Esophagus muscularis mucosa (tissue), 4 donors: ENCODE data around the gene DNAH2. TPM values are rescaled to one million over a fixed set of nuclear protein-coding genes. Genes with fewer than 3 reads are reported as not detected.
A peak's percentile ranks its signal among the peaks of the same experiment; 100 is the strongest.

Experiments used
- DNase-seq: peaks from one replicate; pipeline ENCODE4 v3.0.0-alpha.2; 2017; ENCODE audit errors: extremely low spot score
- H3K27ac ChIP-seq, 4 donors: fragments of 200-600 bp; sonication (generic); replicated peaks in 1 of 4; 1 replicate in 3 of 4; 2 replicates in 1 of 4; pipeline ENCODE4 v1.5.1; 2016 to 2019; ENCODE audit warnings: mild to moderate bottlenecking in 1 of 4
- H3K27me3 ChIP-seq, 4 donors: fragments of 200-600 bp; sonication (generic); one replicate each; pipeline versions ENCODE4 v1.5.1 to v1.6.0; 2016 to 2019
- H3K36me3 ChIP-seq, 4 donors: fragments of 200-600 bp; sonication (generic); one replicate each; pipeline ENCODE4 v1.5.1; 2016 to 2019
- H3K4me1 ChIP-seq, 4 donors: fragments of 200-600 bp; sonication (generic); one replicate each; pipeline ENCODE4 v1.5.1; 2016 to 2019
- H3K4me3 ChIP-seq, 4 donors: fragments of 200-600 bp; sonication (generic); 1 replicate in 2 of 4; 2 replicates in 2 of 4; pipeline ENCODE4 v1.5.1; 2016 to 2019; ENCODE audit warnings: mild to moderate bottlenecking in 4 of 4, moderate library complexity in 1 of 4
- H3K9me3 ChIP-seq, 4 donors: fragments of 200-600 bp; sonication (generic); 1 replicate in 3 of 4; 2 replicates in 1 of 4; pipeline ENCODE4 v1.5.1; 2016 to 2019
- EP300 ChIP-seq: sonication (generic); formaldehyde crosslinking; IDR thresholded peaks from one replicate; pipeline ENCODE4 v1.6.1; 2017; ENCODE audit warnings: antibody characterized with exemption
- POLR2A ChIP-seq: fragments of 450-650 bp; IDR thresholded peaks from one replicate; pipeline ENCODE4 v1.6.1; 2017; ENCODE audit warnings: antibody characterized with exemption, moderate library complexity, mild to moderate bottlenecking, low read depth
- POLR2AphosphoS5 ChIP-seq, 2 donors: sonication (generic); formaldehyde crosslinking; IDR thresholded peaks; one replicate each; pipeline ENCODE4 v1.6.1; 2017; ENCODE audit warnings: antibody characterized with exemption in 2 of 2
- WGBS: methylation state at CpG from one replicate; pipeline ENCODE4 v1.1.5; 2018; 5-methylcytosine and 5-hydroxymethylcytosine counted together
- intact Hi-C: fragments of 100-400 bp; cut with DNase I; formaldehyde crosslinking; loops from one replicate; pipeline ENCODE4 v1.15.1; 2023
- total RNA-seq, 4 donors: library from RNA; depleted of rRNA; stranded (reverse); fragments of >200 nt; gene quantifications; one replicate each; pipeline versions ENCODE4 v1.1.0 to v1.2.1, GENCODE V29; 2016
- TF ChIP-seq, protein P1 (sequence below), 3 experiments: fragments of 200-600 bp in 2 of 3; fragments of 450-650 bp in 1 of 3; sonication (generic) in 2 of 3; IDR thresholded peaks; one replicate each; pipeline ENCODE4 v1.5.1; 2017 to 2019; ENCODE audit warnings: antibody characterized with exemption in 3 of 3, mild to moderate bottlenecking in 2 of 3, moderate library complexity in 1 of 3

Gene DNAH2
- total RNA-seq, 4 donors from 2014 or later = under 0.01 to 0.17 (median 0.06) TPM

GRCh38 chr17:7880076-7880868, 162.7 kb downstream of the DNAH2 start:
- no peak for DNase-seq
- TF ChIP-seq EP300 = no peak
- no peak for TF ChIP-seq POLR2A
- no peak for TF ChIP-seq POLR2AphosphoS5 (IDR thresholded peaks at IDR 0.05)
- TF ChIP-seq, protein P1, sequence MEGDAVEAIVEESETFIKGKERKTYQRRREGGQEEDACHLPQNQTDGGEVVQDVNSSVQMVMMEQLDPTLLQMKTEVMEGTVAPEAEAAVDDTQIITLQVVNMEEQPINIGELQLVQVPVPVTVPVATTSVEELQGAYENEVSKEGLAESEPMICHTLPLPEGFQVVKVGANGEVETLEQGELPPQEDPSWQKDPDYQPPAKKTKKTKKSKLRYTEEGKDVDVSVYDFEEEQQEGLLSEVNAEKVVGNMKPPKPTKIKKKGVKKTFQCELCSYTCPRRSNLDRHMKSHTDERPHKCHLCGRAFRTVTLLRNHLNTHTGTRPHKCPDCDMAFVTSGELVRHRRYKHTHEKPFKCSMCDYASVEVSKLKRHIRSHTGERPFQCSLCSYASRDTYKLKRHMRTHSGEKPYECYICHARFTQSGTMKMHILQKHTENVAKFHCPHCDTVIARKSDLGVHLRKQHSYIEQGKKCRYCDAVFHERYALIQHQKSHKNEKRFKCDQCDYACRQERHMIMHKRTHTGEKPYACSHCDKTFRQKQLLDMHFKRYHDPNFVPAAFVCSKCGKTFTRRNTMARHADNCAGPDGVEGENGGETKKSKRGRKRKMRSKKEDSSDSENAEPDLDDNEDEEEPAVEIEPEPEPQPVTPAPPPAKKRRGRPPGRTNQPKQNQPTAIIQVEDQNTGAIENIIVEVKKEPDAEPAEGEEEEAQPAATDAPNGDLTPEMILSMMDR (IDR thresholded peaks at IDR 0.05) = no peak
- Histone ChIP-seq H3K36me3 (peaks cover 0 to 23% (median 9%) of the 10 kb centered on the region in 4 donors), H3K27me3 (no peaks in the 10 kb centered on the region), H3K9me3 (no peaks in the 10 kb centered on the region), H3K27ac (no peak overlapping the region), H3K4me3 (no peak overlapping the region), H3K4me1 (peaks cover 3 to 37% (median 30%) of the 10 kb centered on the region in 4 donors)
- intact Hi-C loops = loop anchor here (2.0 kb wide), 1 partner anchor 15 kb away; no protein-coding TSS in a partner anchor
- WGBS = 85% methylated on average over 3 of the region's 3 CpGs

GRCh38 chr17:7881276-7882054, 163.9 kb downstream of the DNAH2 start:
- Histone ChIP-seq H3K4me3 (no peak overlapping the region), H3K27me3 (no peaks in the 10 kb centered on the region), H3K9me3 (no peaks in the 10 kb centered on the region), H3K27ac (peak overlapping the region in 3 of 4 donors; percentile 1 to 95 (median 36)), H3K4me1 (peaks cover 11 to 48% (median 41%) of the 10 kb centered on the region in 4 donors), H3K36me3 (peaks cover 0 to 18% (median 9%) of the 10 kb centered on the region in 4 donors)
- TF ChIP-seq POLR2AphosphoS5 (IDR thresholded peaks at IDR 0.05) = no peak
- no peak for TF ChIP-seq EP300
- no peak for TF ChIP-seq POLR2A
- TF ChIP-seq, protein P1 (IDR thresholded peaks at IDR 0.05) = no peak
- 38% methylated on average over 7 of the region's 7 CpGs for WGBS
- DNase-seq = no peak
- intact Hi-C loops = loop anchor here (2.0 kb wide), 1 partner anchor 17 kb away; no protein-coding TSS in a partner anchor

DNA sequence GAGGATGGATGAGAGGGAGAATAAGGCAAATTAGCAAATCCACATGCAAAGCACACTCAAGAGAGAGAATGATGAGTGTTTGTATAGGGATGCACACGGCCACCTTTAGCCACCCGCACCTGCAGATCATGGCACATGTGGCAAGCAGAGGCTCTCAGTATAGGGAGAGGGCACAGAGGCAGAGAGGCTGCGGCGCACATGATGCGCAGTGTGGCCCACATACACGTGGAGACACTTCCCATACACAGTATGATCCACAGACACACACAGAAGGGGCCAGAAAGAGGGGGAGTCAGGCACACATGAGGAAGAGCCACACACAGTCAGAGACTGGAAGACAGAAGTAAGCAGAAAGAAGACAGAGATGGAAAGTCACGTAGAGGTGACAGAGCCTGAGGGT, 164.5 kb downstream of the DNAH2 start:
- intact Hi-C loops = no loop called here
- Histone ChIP-seq H3K27ac (peak overlapping the region; percentile 1 to 95 (median 38)), H3K4me1 (peaks cover 17 to 54% (median 47%) of the 10 kb centered on the region in 4 donors)

GRCh38 chr17:7882629-7883028, 165.1 kb downstream of the DNAH2 start:
- TF ChIP-seq EP300 = no peak
- TF ChIP-seq POLR2AphosphoS5 (IDR thresholded peaks at IDR 0.05) = peak in 1 of 2 donors; percentile 20
- Histone ChIP-seq H3K36me3 (peaks cover 0 to 18% (median 9%) of the 10 kb centered on the region in 4 donors), H3K9me3 (no peaks in the 10 kb centered on the region), H3K4me1 (peaks cover 21 to 60% (median 53%) of the 10 kb centered on the region in 4 donors), H3K4me3 (no peak overlapping the region), H3K27ac (peak overlapping the region; percentile 36 to 95 (median 66)), H3K27me3 (no peaks in the 10 kb centered on the region)
- WGBS = 80% methylated on average over 3 of the region's 3 CpGs
- DNase-seq = no peak
- intact Hi-C loops = no loop called here

More for the DNA sequence above, 164.5 kb downstream of the DNAH2 start:
- no peaks in the 10 kb centered on the region for H3K27me3 ChIP-seq
- no peak overlapping the region for H3K4me3 ChIP-seq
- peaks cover 0 to 18% (median 9%) of the 10 kb centered on the region in 4 donors for H3K36me3 ChIP-seq
- DNase-seq = no peak
- TF ChIP-seq POLR2A (no peak), POLR2AphosphoS5 (IDR thresholded peaks at IDR 0.05) (no peak), EP300 (no peak)
- TF ChIP-seq, protein P1 (IDR thresholded peaks at IDR 0.05) = no peak
- 71% methylated on average over 7 of the region's 7 CpGs for WGBS
- no peaks in the 10 kb centered on the region for H3K9me3 ChIP-seq

Other genes starting within 250 kb of the DNAH2 start
- 100 to 1,000 TPM in 2 of 4 donors, 10 to 100 TPM in 2; 57.5 to 113 (median 87.7) TPM for gene ZBTB4, start 238.1 kb upstream of the DNAH2 start, total RNA-seq
- not detected for gene SLC35G6, start 236.3 kb upstream of the DNAH2 start, total RNA-seq
- 10 to 100 TPM; 29.5 to 66.4 (median 46.9) TPM for gene POLR2A, start 233.4 kb upstream of the DNAH2 start, total RNA-seq
- 100 to 1,000 TPM; 102 to 136 (median 122) TPM for gene TNFSF12, start 168.7 kb upstream of the DNAH2 start, total RNA-seq
- gene TNFSF13, start 159.0 kb upstream of the DNAH2 start, total RNA-seq = 10 to 100 TPM; 13.4 to 25.8 (median 22.4) TPM
- 10 to 100 TPM; 54.0 to 79.1 (median 72.4) TPM for gene SENP3, start 155.8 kb upstream of the DNAH2 start, total RNA-seq
- 10 to 100 TPM; 34.5 to 70.7 (median 44.7) TPM for gene CD68, start 138.1 kb upstream of the DNAH2 start, total RNA-seq
- gene MPDU1, start 133.9 kb upstream of the DNAH2 start, total RNA-seq = 10 to 100 TPM; 26.0 to 50.4 (median 31.5) TPM
- 10 to 100 TPM in 2 of 4 donors, 1 to 10 TPM in 2; 2.9 to 14.6 (median 10.9) TPM for gene SOX15, start 127.7 kb upstream of the DNAH2 start, total RNA-seq
- gene FXR2, start 102.8 kb upstream of the DNAH2 start, total RNA-seq = 10 to 100 TPM; 38.2 to 65.8 (median 50.2) TPM
- 10 to 100 TPM; 54.0 to 71.4 (median 64.2) TPM for gene SAT2, start 89.9 kb upstream of the DNAH2 start, total RNA-seq
- under 1 TPM in 1 of 4 donors, not detected in 3; 0.83 TPM for gene SHBG, start 87.6 kb upstream of the DNAH2 start, total RNA-seq
- 1 to 10 TPM; 1.6 to 2.9 (median 2.2) TPM for gene ATP1B2, start 66.8 kb upstream of the DNAH2 start, total RNA-seq
- 10 to 100 TPM; 14.9 to 18.3 (median 16.1) TPM for gene TP53, start 30.3 kb upstream of the DNAH2 start, total RNA-seq
- gene WRAP53, start 29.3 kb upstream of the DNAH2 start, total RNA-seq = 1 to 10 TPM; 3.3 to 6.4 (median 3.8) TPM
- gene EFNB3, start 12.5 kb upstream of the DNAH2 start, total RNA-seq = under 1 TPM; 0.17 to 0.42 (median 0.33) TPM
- gene KDM6B, start 116.5 kb downstream of the DNAH2 start, total RNA-seq = 100 to 1,000 TPM in 1 of 4 donors, 10 to 100 TPM in 3; 10.8 to 101 (median 15.1) TPM
- gene TMEM88, start 137.3 kb downstream of the DNAH2 start, total RNA-seq = 10 to 100 TPM; 13.3 to 45.9 (median 42.5) TPM
- 100 to 1,000 TPM in 2 of 4 donors, 10 to 100 TPM in 2; 61.4 to 110 (median 102) TPM for gene NAA38, start 139.8 kb downstream of the DNAH2 start, total RNA-seq
- 10 to 100 TPM; 11.6 to 14.9 (median 12.0) TPM for gene CYB5D1, start 140.3 kb downstream of the DNAH2 start, total RNA-seq
- 100 to 1,000 TPM in 3 of 4 donors, 10 to 100 TPM in 1; 82.7 to 139 (median 111) TPM for gene CHD3, start 171.0 kb downstream of the DNAH2 start, total RNA-seq
- gene RNF227, start 198.5 kb downstream of the DNAH2 start, total RNA-seq = 10 to 100 TPM in 1 of 4 donors, 1 to 10 TPM in 3; 2.1 to 29.2 (median 5.7) TPM
- 1 to 10 TPM in 1 of 4 donors, under 1 TPM in 3; 0.23 to 1.2 (median 0.41) TPM for gene KCNAB3, start 212.1 kb downstream of the DNAH2 start, total RNA-seq
- gene TRAPPC1, start 214.2 kb downstream of the DNAH2 start, total RNA-seq = 10 to 100 TPM; 36.3 to 68.8 (median 43.1) TPM
- 10 to 100 TPM; 14.4 to 20.0 (median 16.9) TPM for gene CNTROB, start 214.5 kb downstream of the DNAH2 start, total RNA-seq